Lung (tissue), 12 donors: Measurements from ENCODE around the gene IQUB. TPM values are rescaled to one million over a fixed set of nuclear protein-coding genes. Genes with fewer than 3 reads are reported as not detected.

Experiments used
- ATAC-seq: fragments of 200-7000 bp; cut with Tn5 transposase; one replicate; pipeline ENCODE4 v1.9.1; 2020; ENCODE audit warnings: moderate number of reproducible peaks; ENCODE audit not compliant: insufficient read depth, low FRiP score
- DNase-seq, 3 donors: peaks; one replicate each; pipeline ENCODE4 v3.0.0-alpha.2; 2013 to 2017
- H3K27ac ChIP-seq, 2 donors: one replicate each; pipeline ENCODE4 v1.5.1; 2013; ENCODE audit warnings: mild to moderate bottlenecking in 2 of 2, moderate library complexity in 2 of 2, control low read depth in 1 of 2, inconsistent platforms in 1 of 2, low read depth in 1 of 2, low read length in 1 of 2
- H3K27me3 ChIP-seq, 3 donors: one replicate each; pipeline ENCODE4 v1.5.1; 2013; ENCODE audit warnings: low read length in 2 of 3; ENCODE audit not compliant: control insufficient read depth in 3 of 3, insufficient read depth in 3 of 3
- H3K36me3 ChIP-seq, 4 donors: one replicate each; pipeline ENCODE4 v1.5.1; 2013; ENCODE audit warnings: low read length in 4 of 4, mild to moderate bottlenecking in 1 of 4, moderate library complexity in 1 of 4; ENCODE audit not compliant: control insufficient read depth in 4 of 4, insufficient read depth in 4 of 4
- H3K4me1 ChIP-seq, 5 donors: one replicate each; pipeline ENCODE4 v1.5.1; 2013; ENCODE audit warnings: low read length in 5 of 5, mild to moderate bottlenecking in 2 of 5, moderate library complexity in 1 of 5; ENCODE audit not compliant: control insufficient read depth in 5 of 5, insufficient read depth in 5 of 5
- H3K4me3 ChIP-seq: one replicate; pipeline ENCODE4 v1.5.1; 2013; ENCODE audit warnings: mild to moderate bottlenecking, control low read depth, moderate library complexity
- H3K9ac ChIP-seq, 2 donors: one replicate each; pipeline ENCODE4 v1.5.1; 2013; ENCODE audit warnings: low read length in 2 of 2, control low read depth in 1 of 2; ENCODE audit not compliant: insufficient read depth in 1 of 2
- H3K9me3 ChIP-seq, 4 donors: one replicate each; pipeline ENCODE4 v1.5.1; 2013; ENCODE audit warnings: low read length in 3 of 4, mild to moderate bottlenecking in 1 of 4, moderate library complexity in 1 of 4; ENCODE audit not compliant: control insufficient read depth in 4 of 4, insufficient read depth in 3 of 4
- WGBS, 2 donors: extraction: QIAGEN DNeasy Blood & Tissue Kit; methylation state at CpG; one replicate each; pipeline ENCODE4 v1.1.7; 2013; 5-methylcytosine and 5-hydroxymethylcytosine counted together
- polyA plus RNA-seq, 2 donors: library from polyadenylated mRNA; stranded (reverse); fragments of 200-250 nt; gene quantifications; one replicate each; pipeline ENCODE4 v1.2.1, GENCODE V29; 2013
- total RNA-seq, 2 donors: library from RNA; depleted of rRNA in 1 of 2; stranded (reverse); fragments of >200 nt in 1 of 2; gene quantifications; one replicate each; pipeline ENCODE4 v1.2.1, GENCODE V29; 2014 to 2021
- TF ChIP-seq, protein P1 (sequence below): IDR thresholded peaks from 2 replicates; pipeline ENCODE4 v1.5.1; 2012; ENCODE audit warnings: mild to moderate bottlenecking; ENCODE audit errors: control extremely low read depth, extremely low read depth
- donor health status: control.
- donor health status: control.
- donor health status: Bipolar disorder and iron deficiency.
- donor health status: healthy.
- donor health status: DM: yes; HTN: yes; CAD: no.

Gene IQUB
- total and polyA plus RNA-seq, 4 donors: 1.0 to 17.4 (median 3.2) TPM

DNA sequence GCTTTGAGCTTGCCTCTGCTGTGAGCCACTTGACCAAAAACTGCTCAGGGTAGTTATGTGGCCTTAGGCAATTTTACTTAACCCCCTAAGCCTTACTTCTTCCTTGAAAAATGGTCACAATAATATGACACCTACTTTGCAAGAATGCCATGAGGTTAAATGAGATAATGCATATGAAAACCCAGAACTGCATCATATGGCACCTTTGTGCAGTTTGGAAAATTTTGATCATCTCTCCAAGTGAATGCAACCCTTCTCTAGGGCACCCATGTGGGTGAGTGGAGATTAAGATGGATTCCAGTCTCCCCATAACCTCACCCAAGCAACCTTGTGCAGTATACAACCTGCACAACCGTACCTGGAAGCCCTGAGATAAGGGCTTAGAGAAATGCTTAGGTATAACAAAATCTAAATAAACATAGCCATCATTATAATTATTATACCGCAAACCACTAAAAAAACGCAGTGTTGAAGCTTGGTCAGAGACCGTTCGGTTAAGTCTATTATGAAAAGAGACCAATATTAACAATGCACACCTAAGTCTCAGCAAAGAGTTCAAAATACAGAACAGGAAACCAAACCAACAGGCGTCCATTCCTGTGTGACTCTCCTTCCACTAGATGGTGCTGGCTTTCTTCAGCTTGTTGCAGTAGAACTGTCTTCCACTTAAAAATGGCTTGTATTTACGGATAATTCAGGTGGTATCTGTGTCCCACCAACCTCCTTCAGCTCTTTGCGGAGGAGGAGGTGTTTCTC lies 46.2 kb upstream of the IQUB start:
- H3K9me3 ChIP-seq: no peaks in the 10 kb centered on the region
- H3K27me3 ChIP-seq: peaks cover 0 to 3% (median 0%) of the 10 kb centered on the region in 3 donors
- peak overlapping the region in 1 of 2 donors; percentile 21 for H3K27ac ChIP-seq
- H3K4me3 ChIP-seq: no peak overlapping the region
- no peaks in the 10 kb centered on the region for H3K36me3 ChIP-seq
- no peak for ATAC-seq
- no peak overlapping the region for H3K9ac ChIP-seq
- peak in 1 of 3 donors; percentile 52 for DNase-seq
- H3K4me1 ChIP-seq: no peaks in the 10 kb centered on the region
- TF ChIP-seq, protein P1, sequence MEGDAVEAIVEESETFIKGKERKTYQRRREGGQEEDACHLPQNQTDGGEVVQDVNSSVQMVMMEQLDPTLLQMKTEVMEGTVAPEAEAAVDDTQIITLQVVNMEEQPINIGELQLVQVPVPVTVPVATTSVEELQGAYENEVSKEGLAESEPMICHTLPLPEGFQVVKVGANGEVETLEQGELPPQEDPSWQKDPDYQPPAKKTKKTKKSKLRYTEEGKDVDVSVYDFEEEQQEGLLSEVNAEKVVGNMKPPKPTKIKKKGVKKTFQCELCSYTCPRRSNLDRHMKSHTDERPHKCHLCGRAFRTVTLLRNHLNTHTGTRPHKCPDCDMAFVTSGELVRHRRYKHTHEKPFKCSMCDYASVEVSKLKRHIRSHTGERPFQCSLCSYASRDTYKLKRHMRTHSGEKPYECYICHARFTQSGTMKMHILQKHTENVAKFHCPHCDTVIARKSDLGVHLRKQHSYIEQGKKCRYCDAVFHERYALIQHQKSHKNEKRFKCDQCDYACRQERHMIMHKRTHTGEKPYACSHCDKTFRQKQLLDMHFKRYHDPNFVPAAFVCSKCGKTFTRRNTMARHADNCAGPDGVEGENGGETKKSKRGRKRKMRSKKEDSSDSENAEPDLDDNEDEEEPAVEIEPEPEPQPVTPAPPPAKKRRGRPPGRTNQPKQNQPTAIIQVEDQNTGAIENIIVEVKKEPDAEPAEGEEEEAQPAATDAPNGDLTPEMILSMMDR: no peak
- 36 to 42% methylated on average over 8 of the region's 8 CpGs for WGBS, 2 donors

DNA sequence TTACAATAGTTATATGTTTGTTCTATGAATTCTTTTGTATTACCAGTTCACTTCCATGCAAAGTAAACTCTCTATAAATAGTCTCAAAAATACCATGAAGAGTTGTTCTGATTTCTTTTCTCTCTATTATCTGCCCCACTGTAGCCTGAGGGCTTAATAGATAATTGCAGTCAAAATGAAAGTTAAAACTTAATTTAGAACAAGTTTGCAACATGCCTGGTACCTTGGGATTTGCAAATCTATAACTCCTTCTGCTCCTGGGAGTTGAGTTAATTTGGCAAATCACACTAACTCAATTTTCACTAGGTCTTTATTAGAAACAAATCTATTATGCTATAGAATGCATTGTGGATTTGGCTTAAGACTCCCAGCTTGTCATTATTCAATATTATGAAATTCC lies 45.0 kb upstream of the IQUB start:
- H3K36me3 ChIP-seq: no peaks in the 10 kb centered on the region
- no peaks in the 10 kb centered on the region for H3K4me1 ChIP-seq
- H3K9me3 ChIP-seq: no peaks in the 10 kb centered on the region
- no peak overlapping the region for H3K4me3 ChIP-seq
- no peak overlapping the region for H3K9ac ChIP-seq
- no peak overlapping the region for H3K27ac ChIP-seq
- DNase-seq: no peak
- no peaks in the 10 kb centered on the region for H3K27me3 ChIP-seq
- no peak for ATAC-seq
- TF ChIP-seq, protein P1: no peak

GRCh38 chr7:123573896-123574467 lies 39.6 kb upstream of the IQUB start:
- no peak for DNase-seq
- no peak overlapping the region for H3K27ac ChIP-seq
- no peak overlapping the region for H3K9ac ChIP-seq
- H3K4me1 ChIP-seq: no peaks in the 10 kb centered on the region
- 86 to 90% methylated on average over 2 of the region's 2 CpGs for WGBS, 2 donors
- H3K36me3 ChIP-seq: no peaks in the 10 kb centered on the region
- H3K4me3 ChIP-seq: no peak overlapping the region
- no peaks in the 10 kb centered on the region for H3K9me3 ChIP-seq
- no peaks in the 10 kb centered on the region for H3K27me3 ChIP-seq
- no peak for ATAC-seq
- TF ChIP-seq, protein P1: no peak
